Stimulated activated CD8-positive, alpha-beta memory T cell treated with anti-CD3 and anti-CD28 coated beads, Interleukin-12 subunit alpha, Interleukin-12 subunit beta, amount 100 ng/mL, for 24 hours (primary cell): ENCODE results near the gene TPO.
"Not testable (repeated sequence)": the region's sequence is repeated elsewhere in the genome, so short reads cannot be mapped to it uniquely, and the experiment has no call there.

Experiments used
- DNase-seq: peaks from one replicate; pipeline ENCODE4 v3.0.0-alpha.2; 2020; ENCODE audit errors: extremely low read depth

TPO gene

DNA sequence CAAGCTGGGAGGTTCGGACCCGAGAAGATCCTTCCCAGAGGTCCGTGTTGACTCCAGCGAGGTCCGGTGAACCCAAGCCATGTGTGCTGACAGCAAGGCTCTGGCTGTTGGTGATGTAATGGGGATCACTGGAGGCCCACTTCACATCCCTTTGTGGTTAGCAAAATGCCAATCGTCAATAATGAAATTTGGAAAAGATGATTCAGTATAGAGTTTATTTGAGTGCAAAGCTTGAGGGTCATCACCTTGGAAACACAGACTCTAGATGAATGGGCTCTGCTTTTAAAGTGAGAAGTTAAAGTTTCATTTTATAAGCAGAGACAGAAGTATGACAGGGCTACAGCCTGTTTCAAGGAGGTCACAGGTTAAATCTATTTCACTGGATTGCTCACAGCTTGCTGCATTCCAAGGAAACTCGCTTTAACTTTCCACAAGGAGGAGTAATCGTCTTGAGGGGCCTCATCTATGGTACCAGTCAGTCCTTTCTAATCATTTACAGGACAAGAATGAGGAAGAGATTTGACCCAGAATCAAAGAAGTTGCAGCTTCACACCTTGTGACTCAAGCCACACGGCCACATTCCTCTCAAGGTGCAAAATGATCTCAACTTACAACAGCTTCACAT is 140.5 kb downstream of the TPO start:
- no peak for DNase-seq

DNA sequence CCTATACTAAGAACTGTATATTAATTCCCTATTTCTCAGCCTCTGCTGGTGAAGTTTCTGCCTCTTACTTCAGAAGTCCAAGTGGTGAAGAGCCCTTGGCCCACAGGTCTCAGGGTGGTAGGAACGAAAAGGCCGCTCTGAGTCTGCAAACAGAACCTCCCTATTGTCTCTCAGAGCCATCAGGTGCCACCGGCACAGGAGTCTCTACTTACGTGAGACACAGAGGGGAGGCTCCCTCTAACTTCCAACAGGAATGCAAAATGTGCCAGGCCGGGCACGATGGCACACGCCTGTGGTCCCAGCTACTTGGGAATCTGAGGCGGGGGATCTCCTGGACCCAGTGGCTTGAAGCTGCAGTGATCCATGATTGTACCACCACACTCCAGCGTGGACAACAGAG is 143.0 kb downstream of the TPO start:
- DNase-seq, result no peak

GRCh38 chr2:1556776-1557466 is 143.7 kb downstream of the TPO start:
- DNase-seq, result no peak

DNA sequence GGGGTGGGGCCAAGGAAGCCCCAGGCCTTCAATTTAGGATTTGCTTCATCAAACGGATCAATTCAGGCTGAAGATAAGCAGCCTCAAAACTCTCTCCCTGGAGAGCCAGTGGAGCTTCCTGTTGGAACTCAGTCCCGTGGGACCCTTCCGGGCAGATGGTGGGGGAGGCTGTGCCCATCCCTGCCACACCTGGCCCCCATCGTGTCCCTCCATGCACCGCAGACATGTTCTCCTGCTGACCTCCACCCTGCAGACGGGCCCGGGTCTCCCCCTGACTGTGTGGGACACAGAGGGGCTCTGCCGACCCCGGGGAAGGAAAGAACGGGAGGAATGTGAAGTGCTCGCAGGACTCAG is 144.2 kb downstream of the TPO start:
- no peak for DNase-seq

DNA sequence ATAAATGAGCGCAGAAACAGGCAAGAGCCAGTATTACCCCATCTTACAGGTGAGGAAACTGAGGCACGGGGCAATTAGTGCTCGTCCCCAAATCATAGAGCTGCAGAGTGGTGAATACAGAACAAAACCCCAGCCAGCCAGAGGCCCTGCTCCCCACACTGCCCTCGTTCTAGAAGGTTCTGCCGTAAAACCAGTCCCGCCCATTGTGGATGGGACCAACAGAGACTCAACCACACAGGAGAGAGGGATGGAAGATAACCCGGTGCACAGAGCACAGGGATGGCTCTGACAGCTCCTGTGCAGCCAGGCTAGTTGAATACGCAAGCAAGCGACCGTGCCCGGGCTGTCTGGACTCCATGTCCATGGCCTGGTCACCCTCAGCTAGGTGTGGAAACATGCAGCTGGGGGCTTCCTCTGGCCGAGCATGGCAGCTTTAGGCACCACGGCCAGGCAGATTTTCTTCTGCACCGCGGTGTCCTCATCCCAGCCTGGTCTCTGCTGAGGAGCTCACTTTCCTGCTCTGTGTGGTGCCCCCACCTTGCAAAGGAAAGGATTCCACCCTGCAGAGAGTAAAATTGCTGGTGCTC is 146.4 kb downstream of the TPO start:
- no peak for DNase-seq

DNA sequence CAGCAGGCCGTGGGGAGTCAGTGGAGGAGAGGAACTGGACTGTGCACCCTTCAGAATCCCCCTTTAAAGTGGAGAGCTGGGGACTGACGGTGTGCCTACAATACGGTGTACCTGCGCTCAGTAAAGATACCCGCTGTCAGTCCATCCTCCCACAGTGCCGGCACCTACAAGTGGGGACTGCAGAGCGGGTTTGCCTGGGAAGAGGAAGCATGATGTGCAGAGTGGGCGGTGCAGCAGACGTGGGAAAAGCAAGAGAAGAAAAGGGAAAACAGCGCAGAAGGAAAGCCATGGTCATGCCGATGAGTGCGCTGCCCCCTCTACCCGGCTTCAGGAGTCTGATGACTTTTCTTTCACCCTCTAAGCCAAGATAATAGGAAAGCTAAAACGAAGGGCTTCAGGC is 148.0 kb downstream of the TPO start:
- no peak for DNase-seq

DNA sequence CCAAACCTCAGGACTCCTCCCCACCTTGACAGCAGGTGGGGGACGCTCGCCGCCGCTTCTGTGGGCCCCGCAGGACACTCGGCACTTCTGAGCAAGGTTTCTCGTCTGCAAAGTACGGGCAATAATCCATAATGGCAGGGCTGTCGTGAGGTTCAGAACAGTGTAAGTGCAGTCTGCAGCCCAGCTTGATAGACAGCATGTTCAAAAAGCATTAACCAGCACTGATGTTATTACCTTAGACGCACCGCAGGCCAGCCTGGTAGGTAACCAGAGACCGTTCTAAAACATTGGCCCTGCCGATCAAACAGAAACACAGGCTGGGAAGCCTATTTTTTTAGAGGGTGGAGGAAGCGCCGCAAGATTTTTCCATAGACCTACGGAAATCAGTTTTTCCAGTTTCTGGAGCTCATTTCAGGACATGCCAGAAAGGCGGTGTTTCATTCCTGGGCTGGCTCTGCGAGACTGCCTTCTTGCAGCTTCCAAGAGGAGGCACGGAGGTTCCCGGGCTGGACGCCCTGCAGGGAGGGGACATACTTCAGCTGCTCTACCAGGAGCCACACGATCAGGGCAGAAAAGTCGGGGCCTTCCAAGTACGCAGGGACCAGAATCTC is 148.7 kb downstream of the TPO start:
- DNase-seq, result no peak

GRCh38 chr2:1563084-1563857 is 150.0 kb downstream of the TPO start:
- DNase-seq, result no peak

DNA sequence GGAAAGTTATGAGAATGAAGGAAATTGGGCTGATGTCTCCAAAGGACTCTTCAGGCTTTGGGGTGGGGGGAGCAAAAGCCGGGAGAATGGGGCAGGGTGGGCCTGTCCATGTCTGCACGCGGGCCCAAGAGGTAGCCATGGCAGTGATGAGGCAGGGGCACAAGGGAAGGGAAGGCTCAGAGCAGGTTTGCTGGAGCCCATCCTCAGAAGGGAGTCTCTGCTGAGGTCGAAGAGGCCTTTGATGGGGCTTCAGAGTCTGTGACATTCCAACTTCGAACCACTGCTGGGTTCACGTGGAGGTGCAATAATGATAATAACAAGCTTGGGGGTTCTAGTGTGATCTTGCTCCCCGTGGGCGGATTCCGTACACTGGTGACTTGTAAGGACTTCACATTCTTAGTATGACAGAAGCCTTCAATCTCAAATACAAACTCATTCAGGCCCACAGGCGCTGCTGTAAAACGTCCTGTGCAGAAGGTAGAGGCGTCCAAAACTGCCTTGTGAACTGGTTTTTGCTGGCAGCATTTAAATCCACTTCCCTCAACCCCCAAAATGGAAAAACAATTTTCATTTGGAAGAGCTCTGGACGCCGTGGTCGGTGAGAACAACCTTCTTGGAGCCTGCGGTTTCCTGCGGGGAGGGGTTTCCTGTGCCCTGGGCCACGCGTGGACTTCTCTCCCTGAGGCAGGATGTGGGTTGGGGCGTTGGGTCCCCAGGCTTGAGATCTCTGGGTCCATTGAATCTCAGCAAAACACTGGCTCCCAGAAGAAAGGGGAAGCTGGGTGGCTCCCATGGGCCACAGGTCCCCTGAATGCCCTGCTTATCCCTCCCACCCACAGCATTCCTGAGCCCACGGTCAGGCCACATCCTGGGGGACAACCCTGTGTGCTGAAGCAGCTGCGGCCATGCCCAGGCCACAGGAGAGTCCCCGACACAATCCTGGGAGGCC is 151.0 kb downstream of the TPO start:
- DNase-seq, result no peak

- DNase-seq, result no peak
Observed at GRCh38 chr2:1567556-1568344, 154.5 kb downstream of the TPO start.

GRCh38 chr2:1568345-1568668 is 155.0 kb downstream of the TPO start:
- DNase-seq, result not testable (repeated sequence)

- DNase-seq, result no peak
Observed at GRCh38 chr2:1569879-1570450, 156.7 kb downstream of the TPO start.

GRCh38 chr2:1571477-1572417 is 158.5 kb downstream of the TPO start:
- no peak for DNase-seq

GRCh38 chr2:1572638-1573037 is 159.4 kb downstream of the TPO start:
- DNase-seq, result no peak

DNA sequence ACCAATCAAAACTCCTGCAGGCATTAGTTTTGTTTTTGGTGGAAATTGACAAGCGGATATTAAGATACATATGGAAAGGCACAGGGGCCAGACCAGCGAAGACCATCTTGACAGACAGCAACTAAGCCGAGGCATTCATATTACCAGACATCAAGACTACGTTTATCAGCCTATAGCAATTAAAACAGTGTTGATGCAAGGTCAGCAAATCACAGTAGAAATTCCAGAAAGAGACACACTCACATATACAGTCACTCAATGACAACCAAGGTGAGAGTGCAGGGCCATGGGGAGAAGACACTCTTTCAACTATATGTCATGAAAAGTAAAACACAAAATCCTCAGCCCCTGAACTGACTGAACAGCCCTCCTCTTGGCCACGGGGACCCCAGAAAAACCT is 164.6 kb downstream of the TPO start:
- no peak for DNase-seq

GRCh38 chr2:1581257-1581964 is 168.1 kb downstream of the TPO start:
- DNase-seq, result not testable (repeated sequence)

DNA sequence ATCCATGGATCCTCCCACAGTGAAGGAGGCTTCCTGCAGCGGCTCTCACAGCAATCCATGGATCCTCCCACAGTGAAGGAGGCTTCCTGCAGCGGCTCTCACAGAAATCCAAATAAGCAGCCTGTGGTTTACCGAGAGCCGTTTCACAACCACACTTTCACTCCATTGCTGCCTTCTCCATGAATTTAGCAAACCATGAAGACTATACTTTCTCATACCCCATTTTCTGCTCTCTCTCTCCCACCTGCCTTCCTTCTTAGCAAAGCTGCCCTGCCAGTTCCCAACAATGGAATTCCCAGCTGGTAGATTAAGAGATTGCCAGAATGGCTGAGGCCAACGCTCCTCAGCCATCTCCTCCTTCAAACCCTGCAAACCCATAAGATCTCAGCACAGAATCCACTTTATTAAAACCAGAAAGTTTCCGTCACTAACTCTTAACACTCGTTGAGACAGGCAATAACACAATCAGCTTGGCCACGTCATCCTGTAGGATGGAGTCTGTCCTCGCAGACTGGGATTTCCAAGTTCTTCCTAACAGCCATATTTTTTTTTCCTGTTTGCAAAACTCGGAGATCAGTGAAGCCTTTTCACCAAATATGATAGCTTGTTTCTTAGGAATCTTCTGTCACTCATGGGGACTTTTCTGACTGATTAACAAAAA is 168.8 kb downstream of the TPO start:
- no peak for DNase-seq

DNA sequence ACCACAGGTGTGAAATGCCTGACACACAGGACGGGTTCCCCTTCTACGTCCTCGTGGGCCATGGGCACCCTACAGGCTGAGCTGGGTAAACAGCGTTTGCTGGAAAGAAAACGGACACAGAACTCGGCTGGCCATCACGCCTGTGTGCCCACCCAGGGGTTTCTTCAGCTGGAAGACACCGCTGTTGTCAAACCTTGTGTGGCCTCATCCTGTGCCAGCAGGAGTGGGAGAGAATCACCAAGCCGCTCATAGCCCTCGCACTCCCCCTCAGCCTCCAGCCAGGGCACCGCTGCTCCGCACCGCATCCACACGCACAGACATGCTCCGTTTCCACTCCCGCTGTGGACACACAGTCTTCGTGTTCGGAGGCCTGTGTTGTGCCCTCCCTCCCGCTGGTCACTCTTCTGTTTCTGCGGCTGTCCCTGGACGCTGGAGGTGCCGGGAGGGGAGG is 169.7 kb downstream of the TPO start:
- no peak for DNase-seq
